MM.1S (cell line): ENCODE results near the gene NOL7.

Experiments
- DNase-seq: peaks from one replicate; pipeline ENCODE4 v3.0.0-alpha.2; 2015
- H2AFZ ChIP-seq: fragments of 300-600 bp; sonication (generic); 2 replicates; pipeline ENCODE4 v1.6.0; 2016; ENCODE audit warnings: antibody characterized with exemption, low read length
- H3F3A ChIP-seq: fragments of 300-600 bp; sonication (generic); 2 replicates; pipeline ENCODE4 v1.6.1; 2016; ENCODE audit warnings: mild to moderate bottlenecking, antibody characterized with exemption, low read length, moderate library complexity, mixed read lengths; ENCODE audit not compliant: insufficient read depth
- H3K27ac ChIP-seq: fragments of 300-600 bp; sonication (generic); 2 replicates; pipeline ENCODE4 v1.5.1; 2016; ENCODE audit warnings: mild to moderate bottlenecking, low read length
- H3K27me3 ChIP-seq: fragments of 300-600 bp; sonication (generic); replicated peaks from 2 replicates; pipeline ENCODE4 v1.6.0; 2016; ENCODE audit warnings: low read length; ENCODE audit not compliant: insufficient read depth
- H3K36me3 ChIP-seq: fragments of 300-600 bp; sonication (generic); replicated peaks from 2 replicates; pipeline ENCODE4 v1.6.1; 2016; ENCODE audit warnings: mild to moderate bottlenecking, low read length, mixed read lengths; ENCODE audit not compliant: insufficient read depth
- H3K4me1 ChIP-seq: fragments of 300-600 bp; sonication (generic); 2 replicates; pipeline ENCODE4 v1.6.1; 2016; ENCODE audit warnings: low read length, mixed read lengths
- H3K4me2 ChIP-seq: fragments of 300-600 bp; sonication (generic); 2 replicates; pipeline ENCODE4 v1.6.0; 2016; ENCODE audit warnings: low read depth, low read length
- H3K4me3 ChIP-seq: fragments of 300-600 bp; sonication (generic); 2 replicates; pipeline ENCODE4 v1.5.1; 2016; ENCODE audit warnings: low read length, mixed read lengths
- H3K79me2 ChIP-seq: fragments of 300-600 bp; sonication (generic); 2 replicates; pipeline ENCODE4 v1.6.1; 2016; ENCODE audit warnings: mixed run types, low read length, mixed read lengths
- H3K9ac ChIP-seq: fragments of 300-600 bp; sonication (generic); 2 replicates; pipeline ENCODE4 v1.6.1; 2016; ENCODE audit warnings: low read length, mixed read lengths
- H3K9me2 ChIP-seq: fragments of 300-600 bp; sonication (generic); replicated peaks from 2 replicates; pipeline ENCODE4 v1.6.1; 2016; ENCODE audit warnings: mild to moderate bottlenecking, low read length, mixed read lengths; ENCODE audit not compliant: insufficient read depth
- H3K9me3 ChIP-seq: fragments of 300-600 bp; sonication (generic); replicated peaks from 2 replicates; pipeline ENCODE4 v1.6.1; 2016; ENCODE audit warnings: mild to moderate bottlenecking, low read length, mixed read lengths; ENCODE audit not compliant: insufficient read depth
- H4K20me1 ChIP-seq: fragments of 300-600 bp; sonication (generic); 2 replicates; pipeline ENCODE4 v1.6.1; 2016; ENCODE audit warnings: mild to moderate bottlenecking, low read length, moderate library complexity, mixed read lengths; ENCODE audit not compliant: insufficient read depth
- EZH2 ChIP-seq: fragments of 300-600 bp; sonication (generic); optimal IDR thresholded peaks from 2 replicates; pipeline ENCODE3; 2017; ENCODE audit warnings: low read depth, mild to moderate bottlenecking, antibody characterized with exemption, low read length, mixed read lengths
- EZH2phosphoT487 ChIP-seq: fragments of 300-600 bp; sonication (generic); IDR thresholded peaks from 2 replicates; pipeline ENCODE4 v1.6.1; 2018; ENCODE audit warnings: antibody characterized with exemption, low read length
- TF ChIP-seq, protein P1 (sequence below): fragments of 300-600 bp; sonication (generic); IDR thresholded peaks from 2 replicates; pipeline ENCODE4 v1.5.1; 2016; ENCODE audit warnings: antibody characterized with exemption, low read length, mixed read lengths

The NOL7 gene

DNA sequence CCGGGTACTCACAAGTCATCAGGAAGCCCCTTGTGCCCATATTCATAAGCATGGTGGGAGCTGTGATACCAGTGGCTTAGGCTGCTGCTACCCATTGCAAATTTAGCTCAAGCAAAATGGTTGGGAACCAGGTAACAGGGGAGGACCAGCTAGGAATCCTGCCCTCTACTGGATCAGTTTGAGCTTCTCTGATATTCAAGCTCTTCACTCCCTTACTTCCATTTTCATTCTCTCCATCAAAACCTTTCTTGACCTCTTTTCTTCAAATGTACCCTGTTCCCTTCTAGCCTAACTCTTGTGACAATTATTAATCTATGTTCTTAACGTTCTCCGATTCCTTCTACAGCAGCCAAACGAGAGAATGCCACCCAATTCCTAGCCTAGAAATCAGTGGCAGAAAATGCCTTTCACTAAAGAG, 9.7 kb downstream of the NOL7 start:
- H3K4me1 ChIP-seq, result no peaks in the 10 kb centered on the region
- H3K9me2 ChIP-seq, result no peaks in the 10 kb centered on the region
- peaks cover 18% of the 10 kb centered on the region; the same call in 1 of the 2 replicates for H3K36me3 ChIP-seq
- no peak overlapping the region for H2AFZ ChIP-seq
- TF ChIP-seq, protein P1, sequence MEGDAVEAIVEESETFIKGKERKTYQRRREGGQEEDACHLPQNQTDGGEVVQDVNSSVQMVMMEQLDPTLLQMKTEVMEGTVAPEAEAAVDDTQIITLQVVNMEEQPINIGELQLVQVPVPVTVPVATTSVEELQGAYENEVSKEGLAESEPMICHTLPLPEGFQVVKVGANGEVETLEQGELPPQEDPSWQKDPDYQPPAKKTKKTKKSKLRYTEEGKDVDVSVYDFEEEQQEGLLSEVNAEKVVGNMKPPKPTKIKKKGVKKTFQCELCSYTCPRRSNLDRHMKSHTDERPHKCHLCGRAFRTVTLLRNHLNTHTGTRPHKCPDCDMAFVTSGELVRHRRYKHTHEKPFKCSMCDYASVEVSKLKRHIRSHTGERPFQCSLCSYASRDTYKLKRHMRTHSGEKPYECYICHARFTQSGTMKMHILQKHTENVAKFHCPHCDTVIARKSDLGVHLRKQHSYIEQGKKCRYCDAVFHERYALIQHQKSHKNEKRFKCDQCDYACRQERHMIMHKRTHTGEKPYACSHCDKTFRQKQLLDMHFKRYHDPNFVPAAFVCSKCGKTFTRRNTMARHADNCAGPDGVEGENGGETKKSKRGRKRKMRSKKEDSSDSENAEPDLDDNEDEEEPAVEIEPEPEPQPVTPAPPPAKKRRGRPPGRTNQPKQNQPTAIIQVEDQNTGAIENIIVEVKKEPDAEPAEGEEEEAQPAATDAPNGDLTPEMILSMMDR, result peak; percentile 59
- TF ChIP-seq EZH2 (no peak), EZH2phosphoT487 (no peak)
- no peak overlapping the region for H3K4me2 ChIP-seq
- DNase-seq, result peak; percentile 61
- H3K27ac ChIP-seq, result no peak overlapping the region
- H3F3A ChIP-seq, result peaks cover 13% of the 10 kb centered on the region; the same call in 1 of the 2 replicates
- peaks cover 16% of the 10 kb centered on the region; the same call in 1 of the 2 replicates for H3K79me2 ChIP-seq
- H3K4me3 ChIP-seq, result no peak overlapping the region
- no peak overlapping the region for H3K9ac ChIP-seq
- no peaks in the 10 kb centered on the region for H3K9me3 ChIP-seq
- no peaks in the 10 kb centered on the region for H4K20me1 ChIP-seq
- no peaks in the 10 kb centered on the region for H3K27me3 ChIP-seq

DNA sequence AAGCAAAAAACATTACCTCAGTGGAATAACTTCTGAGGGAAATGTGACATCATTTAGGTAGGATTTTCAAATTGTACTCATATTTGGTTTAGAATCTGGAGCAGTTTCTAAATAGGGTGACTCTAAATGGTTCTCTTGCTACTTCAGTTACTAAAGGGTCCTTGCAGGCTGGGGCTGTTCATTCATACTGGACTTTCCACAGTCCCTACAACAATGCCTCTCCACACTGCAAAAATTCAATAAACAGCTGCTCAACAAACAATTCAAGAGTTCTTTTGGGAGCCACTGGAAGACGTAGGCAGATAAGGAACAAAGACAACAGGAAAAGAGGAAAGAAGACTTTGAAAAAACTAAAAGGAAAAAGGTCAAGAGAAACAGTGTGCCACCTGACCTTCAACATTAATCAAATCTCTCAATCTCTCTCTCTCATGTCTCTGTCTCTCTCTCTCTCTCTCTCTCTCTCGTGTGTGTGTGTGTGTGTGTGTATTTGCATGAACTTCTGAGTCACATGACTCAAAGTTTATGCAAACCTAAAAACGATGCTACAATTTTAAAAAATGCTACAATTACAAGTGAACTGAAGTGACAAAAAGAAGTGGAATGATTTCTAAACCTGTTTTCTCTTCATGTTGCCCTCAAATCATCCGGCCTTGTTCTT, 14.5 kb downstream of the NOL7 start:
- Histone ChIP-seq H3K79me2 (no peaks in the 10 kb centered on the region), H3K27me3 (no peaks in the 10 kb centered on the region), H3K9me3 (no peaks in the 10 kb centered on the region), H3K27ac (no peak overlapping the region), H3K9me2 (no peaks in the 10 kb centered on the region), H3F3A (no peaks in the 10 kb centered on the region), H2AFZ (no peak overlapping the region), H3K4me3 (no peak overlapping the region), H3K36me3 (0 out of 2 replicates have a peak, but pooled peaks cover 5% of the 10 kb centered on the region), H4K20me1 (no peaks in the 10 kb centered on the region), H3K4me1 (no peaks in the 10 kb centered on the region), H3K4me2 (no peak overlapping the region), H3K9ac (no peak overlapping the region)
- no peak for TF ChIP-seq EZH2phosphoT487
- TF ChIP-seq EZH2, result no peak
- TF ChIP-seq, protein P1, result no peak
- no peak for DNase-seq

DNA sequence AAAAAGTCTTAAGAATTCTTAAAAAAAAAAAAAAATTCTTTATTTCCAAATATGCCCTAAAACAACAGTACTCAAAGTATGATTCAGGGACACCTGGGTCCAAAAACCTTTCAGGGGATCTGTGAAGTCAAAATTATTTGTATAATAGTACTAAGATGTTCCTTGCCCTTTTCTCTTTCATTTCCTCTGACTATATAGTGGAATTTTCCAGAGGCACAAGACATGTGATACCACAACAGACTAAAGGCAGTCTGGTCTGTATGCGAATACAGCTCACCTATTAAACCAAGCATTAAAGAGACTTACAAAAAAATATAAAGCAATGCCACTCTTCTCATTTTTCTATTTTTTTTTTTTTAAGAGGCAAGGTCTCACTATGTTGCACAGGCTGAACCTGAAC, 15.4 kb downstream of the NOL7 start:
- Histone ChIP-seq H3K27ac (no peak overlapping the region), H3K36me3 (0 out of 2 replicates have a peak, but pooled peaks cover 4% of the 10 kb centered on the region)

More for the DNA sequence above, 15.4 kb downstream of the NOL7 start:
- H3K4me2 ChIP-seq, result no peak overlapping the region
- no peak overlapping the region for H2AFZ ChIP-seq
- H4K20me1 ChIP-seq, result no peaks in the 10 kb centered on the region
- TF ChIP-seq, protein P1, result no peak
- TF ChIP-seq EZH2 (no peak), EZH2phosphoT487 (no peak)
- no peaks in the 10 kb centered on the region for H3F3A ChIP-seq
- no peak for DNase-seq
- no peak overlapping the region for H3K9ac ChIP-seq
- no peak overlapping the region for H3K4me3 ChIP-seq
- no peaks in the 10 kb centered on the region for H3K9me3 ChIP-seq
- H3K4me1 ChIP-seq, result no peaks in the 10 kb centered on the region
- no peaks in the 10 kb centered on the region for H3K27me3 ChIP-seq
- no peaks in the 10 kb centered on the region for H3K79me2 ChIP-seq
- H3K9me2 ChIP-seq, result no peaks in the 10 kb centered on the region
